PC-3 (cell line): ENCODE results near the gene DMD.

Source experiments
- EZH2 ChIP-seq: fragments of 300-600 bp; sonication (generic); IDR thresholded peaks from one replicate; pipeline ENCODE4 v1.6.1; 2017; ENCODE audit warnings: antibody characterized with exemption, mild to moderate bottlenecking, low read length; ENCODE audit not compliant: unreplicated experiment
- EZH2phosphoT487 ChIP-seq: fragments of 300-600 bp; sonication (generic); IDR thresholded peaks from 2 replicates; pipeline ENCODE4 v1.6.1; 2018; ENCODE audit warnings: mild to moderate bottlenecking, antibody characterized with exemption, low read length, borderline replicate concordance
- TF ChIP-seq, protein P1 (sequence below): fragments of 300-600 bp; sonication (generic); conservative IDR thresholded peaks from 2 replicates; pipeline ENCODE4 v1.5.1; 2017; ENCODE audit warnings: antibody characterized with exemption, low read depth, mild to moderate bottlenecking, low read length

GRCh38 chrX:31228415-31228832 lies 1982.9 kb downstream of the DMD start:
- TF ChIP-seq, protein P1, sequence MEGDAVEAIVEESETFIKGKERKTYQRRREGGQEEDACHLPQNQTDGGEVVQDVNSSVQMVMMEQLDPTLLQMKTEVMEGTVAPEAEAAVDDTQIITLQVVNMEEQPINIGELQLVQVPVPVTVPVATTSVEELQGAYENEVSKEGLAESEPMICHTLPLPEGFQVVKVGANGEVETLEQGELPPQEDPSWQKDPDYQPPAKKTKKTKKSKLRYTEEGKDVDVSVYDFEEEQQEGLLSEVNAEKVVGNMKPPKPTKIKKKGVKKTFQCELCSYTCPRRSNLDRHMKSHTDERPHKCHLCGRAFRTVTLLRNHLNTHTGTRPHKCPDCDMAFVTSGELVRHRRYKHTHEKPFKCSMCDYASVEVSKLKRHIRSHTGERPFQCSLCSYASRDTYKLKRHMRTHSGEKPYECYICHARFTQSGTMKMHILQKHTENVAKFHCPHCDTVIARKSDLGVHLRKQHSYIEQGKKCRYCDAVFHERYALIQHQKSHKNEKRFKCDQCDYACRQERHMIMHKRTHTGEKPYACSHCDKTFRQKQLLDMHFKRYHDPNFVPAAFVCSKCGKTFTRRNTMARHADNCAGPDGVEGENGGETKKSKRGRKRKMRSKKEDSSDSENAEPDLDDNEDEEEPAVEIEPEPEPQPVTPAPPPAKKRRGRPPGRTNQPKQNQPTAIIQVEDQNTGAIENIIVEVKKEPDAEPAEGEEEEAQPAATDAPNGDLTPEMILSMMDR: no peak
- TF ChIP-seq EZH2phosphoT487: no peak
- TF ChIP-seq EZH2: no peak
